Measurements from ENCODE around the gene UBE2V1.

The UBE2V1 gene

GRCh38 chr20:50126662-50127061 is 13.7 kb upstream of the UBE2V1 start:
- H3K4me3 ChIP-seq (ENCODE audit: severe bottlenecking) = no peak overlapping the region
- H3K4me1 ChIP-seq (ENCODE audit: insufficient read depth, poor library complexity, severe bottlenecking) = no peaks in the 10 kb centered on the region
- H3K27ac ChIP-seq (ENCODE audit: poor library complexity, severe bottlenecking) = peak overlapping the region; percentile 1
- no peaks in the 10 kb centered on the region for H3K27me3 ChIP-seq (ENCODE audit: insufficient read depth, poor library complexity, severe bottlenecking)
- DNase-seq (ENCODE audit: low spot score) (no peak), ATAC-seq (ENCODE audit: low read depth) (peak; percentile 51)
- H3K36me3 ChIP-seq (ENCODE audit: low read depth) = peaks cover 91% of the 10 kb centered on the region
- no peak for TF ChIP-seq CTCF (IDR thresholded peaks at IDR 0.05; ENCODE audit: poor library complexity, severe bottlenecking)
- H3K9me3 ChIP-seq (ENCODE audit: severe bottlenecking) = no peaks in the 10 kb centered on the region

GRCh38 chr20:50125279-50125678 is 12.3 kb upstream of the UBE2V1 start:
- H3K9me3 ChIP-seq (ENCODE audit: severe bottlenecking) = no peaks in the 10 kb centered on the region
- no peaks in the 10 kb centered on the region for H3K27me3 ChIP-seq (ENCODE audit: insufficient read depth, poor library complexity, severe bottlenecking)
- H3K27ac ChIP-seq (ENCODE audit: poor library complexity, severe bottlenecking) = no peak overlapping the region
- no peak for ATAC-seq (ENCODE audit: low read depth)
- DNase-seq (ENCODE audit: low spot score) = no peak
- peaks cover 77% of the 10 kb centered on the region for H3K36me3 ChIP-seq (ENCODE audit: low read depth)
- peaks cover 3% of the 10 kb centered on the region for H3K4me1 ChIP-seq (ENCODE audit: insufficient read depth, poor library complexity, severe bottlenecking)
- TF ChIP-seq CTCF (IDR thresholded peaks at IDR 0.05; ENCODE audit: poor library complexity, severe bottlenecking) = no peak
- no peak overlapping the region for H3K4me3 ChIP-seq (ENCODE audit: severe bottlenecking)

GRCh38 chr20:50124496-50124895 is 11.5 kb upstream of the UBE2V1 start:
- no peaks in the 10 kb centered on the region for H3K9me3 ChIP-seq (ENCODE audit: severe bottlenecking)
- ATAC-seq (ENCODE audit: low read depth) = no peak
- H3K27ac ChIP-seq (ENCODE audit: poor library complexity, severe bottlenecking) = no peak overlapping the region
- no peak for DNase-seq (ENCODE audit: low spot score)
- H3K36me3 ChIP-seq (ENCODE audit: low read depth) = peaks cover 69% of the 10 kb centered on the region
- H3K27me3 ChIP-seq (ENCODE audit: insufficient read depth, poor library complexity, severe bottlenecking) = no peaks in the 10 kb centered on the region
- H3K4me1 ChIP-seq (ENCODE audit: insufficient read depth, poor library complexity, severe bottlenecking) = peaks cover 3% of the 10 kb centered on the region
- TF ChIP-seq CTCF (IDR thresholded peaks at IDR 0.05; ENCODE audit: poor library complexity, severe bottlenecking) = no peak
- H3K4me3 ChIP-seq (ENCODE audit: severe bottlenecking) = no peak overlapping the region

GRCh38 chr20:50123418-50123817 is 10.5 kb upstream of the UBE2V1 start:
- H3K4me3 ChIP-seq (ENCODE audit: severe bottlenecking) = no peak overlapping the region
- H3K9me3 ChIP-seq (ENCODE audit: severe bottlenecking) = no peaks in the 10 kb centered on the region
- DNase-seq (ENCODE audit: low spot score) (peak; percentile 69), ATAC-seq (ENCODE audit: low read depth) (no peak)
- peaks cover 3% of the 10 kb centered on the region for H3K4me1 ChIP-seq (ENCODE audit: insufficient read depth, poor library complexity, severe bottlenecking)
- H3K27ac ChIP-seq (ENCODE audit: poor library complexity, severe bottlenecking) = no peak overlapping the region
- H3K27me3 ChIP-seq (ENCODE audit: insufficient read depth, poor library complexity, severe bottlenecking) = no peaks in the 10 kb centered on the region
- peaks cover 58% of the 10 kb centered on the region for H3K36me3 ChIP-seq (ENCODE audit: low read depth)
- no peak for TF ChIP-seq CTCF (IDR thresholded peaks at IDR 0.05; ENCODE audit: poor library complexity, severe bottlenecking)

GRCh38 chr20:50122763-50123162 is 9.8 kb upstream of the UBE2V1 start:
- Histone ChIP-seq H3K27ac (ENCODE audit: poor library complexity, severe bottlenecking) (no peak overlapping the region), H3K4me1 (ENCODE audit: insufficient read depth, poor library complexity, severe bottlenecking) (peaks cover 3% of the 10 kb centered on the region), H3K4me3 (ENCODE audit: severe bottlenecking) (no peak overlapping the region), H3K27me3 (ENCODE audit: insufficient read depth, poor library complexity, severe bottlenecking) (no peaks in the 10 kb centered on the region), H3K36me3 (ENCODE audit: low read depth) (peaks cover 52% of the 10 kb centered on the region), H3K9me3 (ENCODE audit: severe bottlenecking) (no peaks in the 10 kb centered on the region)
- ATAC-seq (ENCODE audit: low read depth) (no peak), DNase-seq (ENCODE audit: low spot score) (peak; percentile 16)
- TF ChIP-seq CTCF (IDR thresholded peaks at IDR 0.05; ENCODE audit: poor library complexity, severe bottlenecking) = no peak
